GM21723 (cell line): ENCODE data around the gene TLE2.

Source experiments
- ATAC-seq: cut with Tn5 transposase; IDR thresholded peaks from one replicate; pipeline ENCODE4 v1.9.1; 2021; ENCODE audit warnings: mild to moderate bottlenecking, moderate library complexity; ENCODE audit not compliant: unreplicated experiment

Gene TLE2

DNA sequence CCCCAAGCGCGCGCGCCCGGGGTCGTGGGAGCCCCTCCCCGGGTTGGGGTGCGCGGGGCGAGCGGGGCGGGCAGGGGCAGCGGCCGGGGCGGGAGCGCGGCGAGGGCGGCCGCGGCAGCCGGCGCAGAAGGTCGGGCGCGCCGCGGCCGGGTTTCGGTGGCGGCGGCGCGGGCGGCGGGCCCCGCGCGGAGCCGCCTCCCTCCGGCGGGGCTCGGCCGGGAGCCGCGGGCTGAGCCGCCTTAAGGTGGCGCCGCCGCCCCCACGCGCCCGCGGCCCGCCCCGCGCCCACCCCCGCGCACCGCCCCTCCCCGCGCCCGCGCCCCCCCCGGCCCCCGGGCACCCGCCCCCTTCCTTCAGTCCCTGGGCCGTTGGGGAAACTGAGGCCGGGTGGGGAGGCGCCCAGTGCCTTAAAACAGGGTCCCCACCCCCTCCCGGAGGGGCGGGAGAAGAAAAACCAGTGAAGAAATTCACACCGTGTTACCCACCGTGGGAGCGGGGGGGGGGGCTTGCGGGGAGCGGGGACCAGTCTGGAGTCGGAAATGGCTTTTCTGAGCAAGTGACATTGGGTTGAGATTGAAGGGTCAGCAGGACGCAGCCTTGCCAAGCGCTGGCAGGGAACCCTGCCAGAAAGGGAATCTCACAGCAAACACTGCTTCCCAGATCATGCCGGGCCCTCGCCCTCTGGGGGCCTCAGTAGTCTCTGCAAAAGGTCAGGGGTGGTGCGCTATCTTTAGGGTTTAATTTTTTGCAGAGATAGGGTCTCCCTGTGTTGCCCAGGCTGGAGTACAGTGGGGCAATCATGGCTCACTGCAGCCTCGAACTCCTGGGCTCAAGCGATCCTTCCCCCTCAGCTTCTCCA lies at the start of gene TLE2:
Gene TLE2, minus strand, starts transcription at position 216 of the 859 bp plus-strand sequence. CDS start 376 bp downstream, outside the sequence.
- ATAC-seq = no peak

DNA sequence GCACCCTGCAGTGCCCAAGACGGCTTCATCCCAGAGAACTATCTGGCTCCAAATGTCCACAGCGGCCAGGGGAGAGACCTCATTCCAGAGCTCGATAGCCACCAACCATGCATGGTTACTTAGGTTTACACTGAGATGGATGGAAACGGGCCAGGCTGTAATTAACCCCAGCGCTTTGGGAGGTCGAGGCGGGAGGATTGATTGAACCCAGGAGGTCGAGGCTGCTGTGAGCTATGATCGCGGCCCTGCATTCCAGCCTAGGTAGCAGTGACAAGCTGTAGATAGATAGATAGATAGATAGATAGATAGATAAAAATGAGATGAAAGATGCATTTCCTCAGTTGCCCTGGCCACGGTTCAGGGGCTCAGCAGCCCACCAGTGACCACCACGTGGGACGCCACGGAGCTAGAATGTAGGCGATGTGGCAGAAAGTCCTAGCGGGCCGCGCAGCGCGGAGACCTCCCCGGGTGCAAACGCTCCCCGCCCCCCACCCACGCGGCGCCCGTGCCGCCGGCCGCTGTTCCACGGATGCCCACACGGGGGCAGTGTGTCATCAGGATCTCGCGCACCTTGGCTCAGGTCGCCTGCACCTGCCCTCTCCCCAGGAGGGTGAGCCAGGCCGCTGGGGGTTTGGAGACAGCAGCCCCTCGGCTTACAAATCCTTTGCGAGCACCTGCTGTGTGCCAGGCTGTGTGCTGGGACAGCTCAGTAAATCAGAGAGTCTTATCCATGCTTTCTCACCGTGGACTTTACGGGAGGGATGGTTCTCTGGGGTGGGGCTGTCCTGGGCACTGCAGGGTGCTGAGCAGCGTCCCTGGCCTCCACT lies 46.7 kb upstream of the TLE2 start:
- ATAC-seq = no peak

DNA sequence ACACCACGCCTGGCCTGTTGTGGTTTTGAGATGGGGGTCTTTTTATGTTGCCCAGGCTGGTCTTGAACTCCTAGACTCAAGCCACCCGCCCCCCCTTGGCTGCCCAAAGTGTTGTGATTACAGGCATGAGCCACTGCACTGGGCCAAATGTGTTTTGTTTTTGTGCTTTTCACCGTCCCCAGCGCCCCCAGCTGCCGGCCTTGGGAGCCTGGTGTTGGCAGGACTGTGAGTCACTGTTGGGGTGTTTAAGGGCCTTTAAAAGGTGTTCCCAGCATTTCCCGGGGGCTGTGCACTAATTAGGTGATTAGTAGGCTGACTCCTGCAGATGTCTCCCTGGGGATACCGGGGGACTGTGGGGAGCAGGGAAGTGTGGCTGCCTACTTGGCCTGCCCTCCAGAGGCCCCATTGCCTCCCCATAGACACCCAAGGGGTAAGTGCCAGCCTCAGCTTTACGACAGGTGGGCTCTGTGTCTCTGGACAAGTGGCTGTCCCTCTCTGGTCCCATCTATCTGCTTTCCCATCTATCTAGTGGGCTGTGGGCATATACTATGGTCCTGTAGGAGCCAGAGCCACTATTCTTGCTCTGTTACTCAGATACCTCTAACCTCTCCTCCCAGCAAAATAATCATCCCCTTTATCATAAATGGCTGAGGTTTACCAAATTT lies 45.0 kb upstream of the TLE2 start:
- no peak for ATAC-seq

DNA sequence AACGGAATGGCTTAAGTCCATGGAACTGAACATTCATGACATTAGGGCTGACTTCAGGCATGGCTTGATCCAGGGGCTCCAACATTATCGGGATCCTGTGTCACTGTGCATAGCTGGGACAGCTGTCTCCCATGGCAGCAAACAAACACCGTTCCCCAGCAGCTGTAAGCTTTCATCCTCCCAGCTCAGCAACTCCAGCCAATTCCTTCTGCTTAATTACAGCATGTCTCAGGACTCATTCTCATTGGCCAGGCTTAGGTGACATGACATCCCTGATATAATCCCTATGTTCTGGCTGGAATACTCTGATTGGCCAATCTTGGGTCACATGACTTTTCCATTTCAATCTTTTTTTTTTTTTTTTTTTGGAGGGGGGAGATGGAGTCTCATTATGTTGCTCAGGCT lies 44.1 kb upstream of the TLE2 start:
- no peak for ATAC-seq

DNA sequence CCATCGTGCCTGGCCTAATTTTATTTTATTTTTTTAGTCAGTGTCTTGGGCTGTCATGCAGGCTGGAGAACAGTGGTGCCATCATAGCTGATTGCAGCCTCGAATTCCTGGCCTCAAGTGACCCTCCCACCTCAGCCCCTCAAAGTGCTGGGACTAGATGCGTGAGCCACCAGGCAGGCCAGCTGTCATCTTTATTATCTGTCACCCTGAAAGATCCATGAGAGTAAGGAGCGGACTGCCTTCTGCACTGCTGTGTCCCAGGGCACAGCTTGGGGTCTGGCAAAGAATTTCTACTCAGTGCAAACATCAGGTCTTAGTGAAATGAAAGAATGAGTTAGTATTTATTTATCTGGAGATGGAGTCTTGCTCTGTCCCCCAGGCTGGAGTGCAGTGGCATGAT lies 42.7 kb upstream of the TLE2 start:
- ATAC-seq = no peak

DNA sequence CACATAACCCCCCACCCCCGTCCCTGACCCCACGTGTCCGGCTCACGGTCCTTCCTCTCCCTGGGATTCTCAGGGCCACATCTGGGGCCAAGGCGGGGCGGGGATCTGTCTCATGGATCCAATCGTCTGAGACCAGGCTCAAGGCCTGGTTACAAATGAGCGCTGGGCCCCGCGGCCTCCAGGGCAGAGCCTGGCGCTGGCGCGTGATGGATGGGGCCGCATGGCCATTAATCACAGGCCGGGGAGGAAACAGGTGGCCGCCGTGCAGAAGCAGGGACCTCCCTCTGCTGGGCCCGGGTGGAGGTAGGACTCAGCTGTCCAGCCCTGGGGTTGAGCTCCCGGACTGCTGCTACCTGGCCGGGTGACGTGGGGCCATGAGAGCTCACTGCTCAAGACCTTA lies 39.0 kb upstream of the TLE2 start:
- no peak for ATAC-seq

DNA sequence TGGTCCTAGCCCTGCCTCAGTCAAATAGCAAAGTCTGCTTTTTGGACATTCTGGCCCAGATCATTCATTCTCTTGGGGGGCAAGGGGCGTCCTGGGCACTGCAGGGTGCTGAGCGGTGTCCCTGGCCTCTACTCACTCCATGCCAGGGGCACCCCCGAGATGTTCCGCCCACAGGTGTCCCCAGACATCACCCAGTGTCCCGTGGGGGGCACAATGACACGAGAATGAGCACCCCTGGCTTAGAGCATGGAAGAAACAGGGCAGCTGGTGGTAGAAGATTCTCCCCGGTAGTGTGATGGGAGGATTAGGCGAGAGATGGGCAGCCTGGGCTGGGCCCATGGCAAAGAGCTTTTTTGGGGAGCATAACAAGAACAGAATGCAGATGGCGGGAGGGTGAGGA lies 38.5 kb upstream of the TLE2 start:
- ATAC-seq = no peak

DNA sequence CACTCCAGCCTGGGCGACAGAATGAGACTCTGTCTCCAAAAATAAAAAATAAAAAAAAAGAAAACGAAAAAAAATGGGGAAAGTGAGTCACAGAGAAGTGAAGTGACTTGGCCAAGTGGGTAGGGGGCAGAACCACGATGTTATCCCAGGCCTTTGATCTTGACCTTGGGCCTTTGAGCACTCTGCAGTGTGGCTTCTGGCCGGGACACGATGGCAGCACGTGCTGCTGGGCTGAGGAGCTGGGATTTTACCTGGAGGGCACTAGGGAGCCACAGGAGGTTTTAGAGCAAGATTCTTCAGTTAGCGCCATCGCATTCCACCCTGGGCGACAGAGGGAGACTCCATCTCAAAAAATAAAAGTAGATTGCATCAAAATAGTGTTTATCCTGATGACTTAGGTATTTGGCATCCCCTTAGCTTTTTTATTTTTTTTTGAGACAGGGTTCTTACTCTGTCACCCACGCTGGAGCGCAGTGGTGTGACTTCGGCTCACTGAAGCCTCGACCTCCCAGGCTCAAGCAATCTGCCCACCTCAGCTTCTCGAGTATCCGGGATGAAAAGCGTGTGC lies 37.5 kb upstream of the TLE2 start:
- no peak for ATAC-seq

DNA sequence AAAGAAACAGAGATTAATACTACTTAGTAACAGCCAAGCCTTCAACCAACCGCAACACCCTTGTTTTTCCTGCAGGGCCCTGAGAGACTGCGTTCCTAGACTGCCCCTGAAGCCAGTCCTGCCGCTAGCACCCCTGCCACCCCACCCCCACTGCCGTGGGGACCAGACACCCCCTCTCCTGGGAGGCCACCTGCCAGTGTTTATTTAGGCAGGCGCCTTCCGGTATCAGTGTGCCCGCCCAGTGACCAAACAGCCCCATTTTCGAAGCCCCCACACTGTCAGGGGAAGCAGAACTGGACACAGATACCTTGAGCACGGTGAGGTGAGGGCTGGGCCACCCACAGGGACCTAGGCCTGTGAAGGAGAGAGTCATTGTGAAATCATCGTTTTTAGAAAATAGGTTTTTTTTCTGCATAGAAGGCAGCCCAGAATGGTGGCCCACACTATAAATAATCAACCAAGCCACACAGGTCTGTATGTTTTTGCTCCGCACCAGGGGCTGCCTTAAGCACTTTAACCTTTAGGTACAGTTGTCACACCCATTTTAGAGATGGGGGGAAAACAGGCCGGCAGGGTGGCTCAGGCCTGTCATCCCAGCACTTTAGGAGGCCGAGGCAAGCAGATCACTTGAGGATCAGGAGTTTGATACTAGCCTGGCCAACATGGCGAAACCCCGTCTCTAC lies 36.7 kb upstream of the TLE2 start:
- ATAC-seq = peak; percentile 39

DNA sequence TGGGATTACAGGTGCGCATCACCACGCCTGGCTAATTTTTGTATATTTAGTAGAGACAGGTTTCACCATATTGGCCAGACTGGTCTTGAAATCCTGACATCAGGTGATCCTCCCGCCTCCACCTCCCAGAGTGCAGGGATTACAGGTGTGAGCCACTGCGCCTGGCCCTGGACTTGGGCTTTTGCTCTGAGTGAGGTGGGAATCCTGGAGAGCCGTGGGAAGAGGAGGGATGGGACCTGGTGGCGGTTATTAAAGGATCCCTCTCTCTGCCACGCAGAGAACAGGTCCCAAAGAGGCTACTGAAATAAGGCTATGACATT lies 34.9 kb upstream of the TLE2 start:
- ATAC-seq = no peak

DNA sequence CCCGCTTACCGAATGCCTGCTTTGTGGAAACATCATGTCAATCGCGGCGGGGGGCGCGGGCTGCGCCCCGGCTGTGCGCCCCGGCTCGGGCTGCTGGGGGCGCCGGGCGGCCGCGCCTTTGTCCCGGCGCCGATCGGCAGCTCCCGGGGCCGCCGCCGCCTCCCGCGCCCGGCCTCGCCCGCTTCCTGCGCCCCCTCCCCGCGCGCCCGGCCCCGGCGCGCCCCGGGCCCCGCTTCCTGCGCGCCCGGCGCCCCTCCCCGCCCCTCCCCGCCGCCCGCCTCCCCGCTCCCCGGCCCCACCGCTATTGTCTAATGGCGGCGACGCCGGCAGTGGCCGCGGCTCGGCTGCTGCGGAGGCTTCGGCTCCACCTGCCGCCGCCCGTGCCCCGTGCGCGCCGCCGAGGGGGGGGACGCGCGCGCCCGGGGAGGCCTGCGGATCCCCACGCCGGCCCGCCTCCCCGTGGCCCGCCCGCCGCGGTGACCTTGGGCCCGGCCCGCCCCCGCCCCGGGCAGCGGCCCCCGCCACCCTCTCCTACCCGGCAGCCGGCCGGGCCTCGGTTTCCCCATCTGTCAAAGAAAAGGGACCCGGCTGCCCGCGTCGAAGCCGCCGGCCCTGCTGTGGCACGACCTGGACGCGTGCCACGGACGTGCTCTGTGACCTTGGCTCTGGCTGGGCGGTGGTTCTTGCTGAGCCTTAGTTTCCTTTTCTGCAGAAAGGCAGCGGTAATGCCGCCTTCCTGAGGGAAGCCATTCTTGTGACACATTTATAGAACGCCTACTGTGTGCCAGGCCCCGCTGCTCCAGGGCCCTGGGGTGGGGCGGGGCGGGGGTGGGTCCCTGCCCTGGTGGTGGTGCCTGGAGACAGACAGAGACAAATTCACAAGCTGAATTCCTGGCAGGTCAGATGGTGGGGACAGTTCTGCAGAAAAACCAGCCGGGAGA lies 33.4 kb upstream of the TLE2 start, which contains the start of gene TLE5:
Gene TLE5, minus strand, starts transcription at position 331 of the 941 bp plus-strand sequence. Its CDS starts 295 bp downstream, at position 36.
- no peak for ATAC-seq

DNA sequence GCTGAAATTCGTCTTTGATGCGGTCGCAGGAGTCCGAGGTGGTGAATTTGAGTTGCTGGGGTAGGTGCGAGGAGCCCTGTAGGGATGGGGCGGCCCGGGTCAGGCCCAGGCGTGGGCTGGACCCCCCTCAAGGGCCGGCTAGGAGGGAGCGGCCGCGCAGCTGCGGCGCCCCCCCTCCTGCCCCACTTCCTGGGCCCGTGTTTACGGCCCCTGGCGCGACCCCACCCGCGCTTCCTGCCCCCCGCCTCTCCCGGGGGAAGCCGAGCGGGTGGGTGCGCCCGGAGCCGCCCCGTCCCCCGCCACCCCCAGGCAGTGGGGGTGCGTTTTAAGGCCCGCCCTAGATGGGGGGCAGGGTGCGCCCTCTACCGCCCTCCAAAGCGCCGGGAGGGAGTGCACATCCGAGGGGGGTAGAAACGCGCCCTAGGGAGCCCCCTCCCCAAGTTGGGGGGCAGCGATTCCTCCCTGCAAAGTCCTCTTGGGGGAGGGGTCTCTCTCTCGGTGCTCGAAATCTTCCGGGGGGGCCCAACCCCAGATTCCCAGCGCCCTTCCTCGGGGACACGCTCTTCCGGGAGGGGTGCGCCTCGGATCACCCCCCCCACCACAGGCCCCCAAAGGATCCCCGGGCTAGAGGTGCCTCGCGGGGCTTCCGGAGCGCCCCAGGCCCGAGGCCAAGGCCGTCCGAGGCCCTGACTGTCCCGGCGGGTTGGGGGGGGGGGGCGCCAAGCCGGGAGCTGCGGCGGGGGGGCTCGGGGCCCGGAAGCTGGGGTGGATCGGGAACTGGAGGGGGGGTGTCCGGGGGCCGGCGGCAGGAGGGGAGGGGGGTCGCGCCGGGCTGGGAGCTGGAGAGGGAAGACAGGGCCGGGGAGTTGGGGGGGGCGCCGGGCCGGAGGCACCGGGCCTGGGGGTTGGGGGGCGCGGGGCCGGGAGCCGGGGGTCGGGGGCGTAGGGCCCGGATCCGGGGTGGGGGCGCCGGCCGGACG lies 32.4 kb upstream of the TLE2 start:
- ATAC-seq = peak; percentile 45

DNA sequence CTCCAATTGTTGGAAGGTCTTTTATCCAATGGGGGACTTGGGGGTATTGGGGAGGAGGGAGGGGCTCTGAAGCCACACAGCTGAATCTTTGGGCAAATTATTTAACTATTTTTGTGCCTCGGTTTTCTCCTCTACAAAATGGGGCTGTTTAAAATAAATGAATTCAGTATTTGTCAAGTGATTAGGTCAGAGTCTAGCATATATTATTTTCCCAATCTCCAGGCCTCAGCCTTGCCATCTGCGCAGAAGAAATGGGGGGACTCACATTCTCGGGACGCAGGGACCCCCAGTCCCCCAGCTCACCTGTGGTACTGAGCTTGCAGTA lies 31.7 kb upstream of the TLE2 start:
- ATAC-seq = no peak

DNA sequence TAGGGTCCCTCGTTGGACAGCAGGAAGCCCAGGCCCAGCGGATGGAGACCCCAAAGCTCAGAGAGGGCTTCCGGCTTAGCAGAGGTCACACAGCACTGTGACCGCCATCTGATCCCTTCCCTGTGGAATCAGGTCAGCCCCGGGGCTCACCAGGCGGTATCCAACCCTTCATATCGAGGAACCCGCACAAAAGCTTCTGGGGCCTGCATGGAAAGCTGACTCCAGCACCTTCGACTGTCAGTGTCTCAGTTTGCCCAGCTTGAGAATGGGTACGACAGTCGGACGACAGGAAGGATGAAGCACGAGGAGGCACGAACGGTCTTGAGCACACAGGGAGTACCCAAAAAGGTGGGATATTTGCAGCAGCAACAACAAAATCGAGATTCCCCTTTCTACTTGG lies 30.6 kb upstream of the TLE2 start:
- no peak for ATAC-seq

DNA sequence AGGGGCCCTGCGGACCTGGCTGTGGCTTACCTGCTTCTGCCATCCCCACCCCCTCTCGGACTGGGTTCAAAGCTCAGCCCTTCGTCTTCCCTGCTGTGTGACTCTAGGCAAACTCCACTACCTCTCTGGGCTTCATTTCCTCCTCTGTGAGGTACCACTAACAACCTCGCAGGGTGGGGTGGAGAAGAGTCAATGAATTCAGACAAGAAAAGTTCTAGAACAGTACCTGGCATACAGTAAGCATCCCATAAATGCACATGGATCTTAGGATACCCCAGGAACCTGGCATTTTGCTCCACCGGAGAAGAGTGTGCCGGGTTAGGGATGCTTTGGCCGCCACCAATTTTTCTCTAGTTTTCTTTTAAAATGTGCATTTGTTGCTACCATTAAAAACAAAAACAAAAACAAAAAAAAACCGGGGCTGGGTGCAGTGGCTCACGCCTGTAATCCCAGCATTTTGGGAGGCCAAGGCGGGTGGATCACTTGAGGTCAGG lies 29.8 kb upstream of the TLE2 start:
- ATAC-seq = no peak

DNA sequence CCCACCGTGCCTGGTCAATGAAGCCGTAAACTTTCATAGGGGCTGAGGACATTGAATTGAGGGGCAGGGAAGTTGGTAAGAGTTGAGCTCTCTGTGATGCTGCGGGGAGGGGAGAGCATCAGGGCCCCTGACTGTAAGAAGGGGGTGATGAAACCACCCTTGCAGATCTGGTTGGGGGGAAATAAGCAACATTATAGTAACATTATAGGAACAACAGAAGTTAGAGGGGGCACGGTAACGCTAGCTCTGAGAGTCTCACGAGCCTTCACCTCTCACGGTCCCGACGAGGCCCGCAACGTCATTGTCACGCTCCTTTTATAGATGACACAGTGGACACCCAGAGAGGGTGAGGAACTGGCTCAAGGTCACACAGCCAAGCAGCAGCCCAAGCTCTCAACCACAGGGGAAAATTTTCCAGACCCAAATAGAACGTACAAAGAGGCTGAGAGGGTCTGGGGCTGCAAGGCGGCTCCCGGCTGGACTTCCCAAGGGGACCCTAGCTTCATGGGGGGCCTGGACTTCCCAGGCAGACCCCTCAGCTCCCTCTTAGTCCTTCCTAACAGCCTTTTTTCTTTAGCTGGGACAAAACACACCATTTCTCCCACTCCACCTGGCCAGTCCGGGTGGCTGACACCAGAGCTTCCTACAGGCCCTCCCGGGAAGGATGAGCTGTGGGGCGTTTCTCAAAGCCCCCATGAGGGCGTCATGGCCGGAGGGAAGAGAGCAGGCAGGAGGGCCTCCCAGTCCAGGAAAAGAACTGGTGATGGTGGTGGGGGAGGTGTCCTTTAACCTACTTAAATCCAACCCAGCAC lies 29.1 kb upstream of the TLE2 start:
- ATAC-seq = no peak

DNA sequence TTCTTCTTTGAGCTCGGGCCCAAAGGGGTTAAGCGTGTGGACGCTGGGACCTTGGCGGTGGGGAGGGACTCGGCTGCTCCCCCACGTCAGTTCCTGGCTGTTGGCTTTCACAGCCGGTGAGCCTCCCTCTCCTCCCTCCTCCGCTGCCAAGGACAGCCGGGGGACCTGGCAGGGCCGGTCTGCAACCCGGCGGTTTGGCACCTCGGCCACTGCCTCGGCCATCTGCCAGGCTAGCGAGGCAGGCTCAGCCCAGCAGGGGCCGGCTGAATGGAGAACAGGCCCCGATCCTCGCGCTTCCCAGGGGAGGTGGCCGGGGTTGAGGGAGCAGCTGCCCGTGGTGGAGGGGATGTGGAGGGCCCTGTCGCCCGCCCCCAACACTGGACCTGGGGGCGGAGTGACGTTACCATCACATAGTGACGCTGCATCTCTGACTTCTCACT lies 28.2 kb upstream of the TLE2 start:
- ATAC-seq = no peak
